SK-N-SH (cell line): Measurements from ENCODE around the gene SLC9A5.

ENCODE experiments used
- FOXM1 ChIP-seq: IDR thresholded peaks from 2 replicates; pipeline ENCODE4 v1.4.0; 2012; ENCODE audit warnings: low read depth, mild to moderate bottlenecking
- POLR2AphosphoS5 ChIP-seq: IDR thresholded peaks from 2 replicates; pipeline ENCODE4 v1.6.1; 2012; ENCODE audit warnings: low read depth, low read length
- RFX5 ChIP-seq: IDR thresholded peaks from 2 replicates; pipeline ENCODE4 v1.6.1; 2012; ENCODE audit warnings: mild to moderate bottlenecking, improper control_type of control experiment, low read length
- TEAD4 ChIP-seq: IDR thresholded peaks from 2 replicates; pipeline ENCODE4 v1.4.0; 2012; ENCODE audit warnings: mild to moderate bottlenecking, borderline replicate concordance; ENCODE audit not compliant: insufficient read depth
- YY1 ChIP-seq: IDR thresholded peaks from 2 replicates; pipeline ENCODE4 v1.4.0; 2012; ENCODE audit warnings: low read depth, mild to moderate bottlenecking
- TF ChIP-seq, protein P1 (sequence below): fragments of 200-600 bp; sonication (generic); IDR thresholded peaks from 2 replicates; pipeline ENCODE4 v1.6.1; 2017; ENCODE audit warnings: antibody characterized with exemption, mild to moderate bottlenecking, moderate library complexity

- no peak for TF ChIP-seq POLR2AphosphoS5
- TF ChIP-seq, protein P1, sequence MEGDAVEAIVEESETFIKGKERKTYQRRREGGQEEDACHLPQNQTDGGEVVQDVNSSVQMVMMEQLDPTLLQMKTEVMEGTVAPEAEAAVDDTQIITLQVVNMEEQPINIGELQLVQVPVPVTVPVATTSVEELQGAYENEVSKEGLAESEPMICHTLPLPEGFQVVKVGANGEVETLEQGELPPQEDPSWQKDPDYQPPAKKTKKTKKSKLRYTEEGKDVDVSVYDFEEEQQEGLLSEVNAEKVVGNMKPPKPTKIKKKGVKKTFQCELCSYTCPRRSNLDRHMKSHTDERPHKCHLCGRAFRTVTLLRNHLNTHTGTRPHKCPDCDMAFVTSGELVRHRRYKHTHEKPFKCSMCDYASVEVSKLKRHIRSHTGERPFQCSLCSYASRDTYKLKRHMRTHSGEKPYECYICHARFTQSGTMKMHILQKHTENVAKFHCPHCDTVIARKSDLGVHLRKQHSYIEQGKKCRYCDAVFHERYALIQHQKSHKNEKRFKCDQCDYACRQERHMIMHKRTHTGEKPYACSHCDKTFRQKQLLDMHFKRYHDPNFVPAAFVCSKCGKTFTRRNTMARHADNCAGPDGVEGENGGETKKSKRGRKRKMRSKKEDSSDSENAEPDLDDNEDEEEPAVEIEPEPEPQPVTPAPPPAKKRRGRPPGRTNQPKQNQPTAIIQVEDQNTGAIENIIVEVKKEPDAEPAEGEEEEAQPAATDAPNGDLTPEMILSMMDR: no peak
- TF ChIP-seq TEAD4: no peak
- no peak for TF ChIP-seq FOXM1
- no peak for TF ChIP-seq YY1
- TF ChIP-seq RFX5: no peak
Measured at GRCh38 chr16:67213197-67214019, 35.4 kb upstream of the SLC9A5 start.
